ENCODE data around the gene RBM5. TPM values are rescaled to one million over a fixed set of nuclear protein-coding genes. Genes with fewer than 3 reads are reported as not detected.

The RBM5 gene
- total and polyA plus RNA-seq, 10 of the 15 experiments (the other 5 are each of a cell fraction or from before 2014, with no cell fraction given): 35.1 to 347 (median 111) TPM

DNA sequence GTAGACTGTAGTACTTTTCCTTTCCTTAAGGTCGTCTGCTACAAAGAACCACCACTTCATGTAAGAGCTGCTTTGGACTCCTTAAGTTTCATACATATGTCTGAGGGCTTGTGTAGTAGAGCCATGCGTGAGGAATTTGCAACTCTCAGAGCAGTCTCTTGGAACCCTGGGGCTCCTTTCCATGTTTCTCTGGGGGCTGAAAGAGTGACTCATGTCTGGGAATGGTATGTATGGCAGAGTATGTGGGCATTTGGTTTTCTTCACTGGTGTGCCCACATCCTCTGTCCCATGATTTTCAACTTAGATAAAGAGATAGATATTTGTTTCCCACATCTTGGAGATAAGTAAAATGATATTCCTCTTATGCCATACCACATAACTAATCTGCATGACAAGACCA lies 20.6 kb upstream of the RBM5 start:
- Histone ChIP-seq H3K27me3 (replicated peaks in 1 of 2; ENCODE audit: control insufficient read depth in 2 of 2, insufficient read depth in 2 of 2, low read length in 1 of 2) (no peaks in the 10 kb centered on the region), H3K4me2 (ENCODE audit: control insufficient read depth, insufficient read depth) (no peak overlapping the region), H3K9ac (ENCODE audit: control insufficient read depth, insufficient read depth, low read length) (no peak overlapping the region), H3K27ac (ENCODE audit: control insufficient read depth, insufficient read depth) (no peak overlapping the region), H3K4me3 (no peak overlapping the region), H3K79me2 (ENCODE audit: control insufficient read depth, insufficient read depth, low read length) (no peaks in the 10 kb centered on the region), H4K20me1 (ENCODE audit: control insufficient read depth, insufficient read depth) (no peaks in the 10 kb centered on the region), H2AFZ (ENCODE audit: control insufficient read depth, low read depth, low read length) (no peak overlapping the region), H3K4me1 (ENCODE audit: control insufficient read depth, insufficient read depth, low read length) (no peaks in the 10 kb centered on the region), H3K36me3 (ENCODE audit: control insufficient read depth in 2 of 2, insufficient read depth in 2 of 2, low read length in 1 of 2) (peaks cover 11 to 43% of the 10 kb centered on the region in 2 experiments), H3K9me3 (replicated peaks; ENCODE audit: control insufficient read depth, insufficient read depth, low read length) (no peaks in the 10 kb centered on the region)
- TF ChIP-seq MLLT1 (IDR thresholded peaks at IDR 0.05): no peak
- TF ChIP-seq, protein P1, sequence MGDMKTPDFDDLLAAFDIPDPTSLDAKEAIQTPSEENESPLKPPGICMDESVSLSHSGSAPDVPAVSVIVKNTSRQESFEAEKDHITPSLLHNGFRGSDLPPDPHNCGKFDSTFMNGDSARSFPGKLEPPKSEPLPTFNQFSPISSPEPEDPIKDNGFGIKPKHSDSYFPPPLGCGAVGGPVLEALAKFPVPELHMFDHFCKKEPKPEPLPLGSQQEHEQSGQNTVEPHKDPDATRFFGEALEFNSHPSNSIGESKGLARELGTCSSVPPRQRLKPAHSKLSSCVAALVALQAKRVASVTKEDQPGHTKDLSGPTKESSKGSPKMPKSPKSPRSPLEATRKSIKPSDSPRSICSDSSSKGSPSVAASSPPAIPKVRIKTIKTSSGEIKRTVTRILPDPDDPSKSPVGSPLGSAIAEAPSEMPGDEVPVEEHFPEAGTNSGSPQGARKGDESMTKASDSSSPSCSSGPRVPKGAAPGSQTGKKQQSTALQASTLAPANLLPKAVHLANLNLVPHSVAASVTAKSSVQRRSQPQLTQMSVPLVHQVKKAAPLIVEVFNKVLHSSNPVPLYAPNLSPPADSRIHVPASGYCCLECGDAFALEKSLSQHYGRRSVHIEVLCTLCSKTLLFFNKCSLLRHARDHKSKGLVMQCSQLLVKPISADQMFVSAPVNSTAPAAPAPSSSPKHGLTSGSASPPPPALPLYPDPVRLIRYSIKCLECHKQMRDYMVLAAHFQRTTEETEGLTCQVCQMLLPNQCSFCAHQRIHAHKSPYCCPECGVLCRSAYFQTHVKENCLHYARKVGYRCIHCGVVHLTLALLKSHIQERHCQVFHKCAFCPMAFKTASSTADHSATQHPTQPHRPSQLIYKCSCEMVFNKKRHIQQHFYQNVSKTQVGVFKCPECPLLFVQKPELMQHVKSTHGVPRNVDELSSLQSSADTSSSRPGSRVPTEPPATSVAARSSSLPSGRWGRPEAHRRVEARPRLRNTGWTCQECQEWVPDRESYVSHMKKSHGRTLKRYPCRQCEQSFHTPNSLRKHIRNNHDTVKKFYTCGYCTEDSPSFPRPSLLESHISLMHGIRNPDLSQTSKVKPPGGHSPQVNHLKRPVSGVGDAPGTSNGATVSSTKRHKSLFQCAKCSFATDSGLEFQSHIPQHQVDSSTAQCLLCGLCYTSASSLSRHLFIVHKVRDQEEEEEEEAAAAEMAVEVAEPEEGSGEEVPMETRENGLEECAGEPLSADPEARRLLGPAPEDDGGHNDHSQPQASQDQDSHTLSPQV (IDR thresholded peaks at IDR 0.05): no peak
- TF ChIP-seq ATF7 (IDR thresholded peaks at IDR 0.05; ENCODE audit: low read depth): no peak
- no peak for TF ChIP-seq CEBPB (IDR thresholded peaks at IDR 0.05; ENCODE audit: borderline replicate concordance in 1 of 2, low read depth in 2 of 2, low read length in 2 of 2)
- WGBS (ENCODE audit: insufficient coverage, insufficient replicate concordance, low lambda C conversion rate, missing lambda C conversion rate): 66% methylated on average over 2 of the region's 2 CpGs
- ChIA-PET CTCF (no interaction called here), POLR2A (interaction anchor here (0.5 kb wide), 1 partner anchor 594 kb away, joined by 3 read pairs; no protein-coding TSS in a partner anchor), SMC1A (ENCODE audit: uncharacterized antibody, unreplicated experiment) (interaction anchor here (0.9 to 2.6 kb wide), 2 partner anchors 10 to 45 kb away, joined by 3 to 7 read pairs; no protein-coding TSS in a partner anchor), RAD21 (ENCODE audit: unreplicated experiment) (no interaction called here)
- no TSS peak for BruUV-seq (replicated peaks)
- ATAC-seq (no peak), FAIRE-seq (no peak), DNase-seq (ENCODE audit: low read depth, low spot score) (no peak)
- intact Hi-C loops (cut with micrococcal nuclease; ENCODE audit: unreplicated experiment) (no loop called here), in situ Hi-C loops (cut with MboI) (no loop called here)
